Measurements from ENCODE around the gene GID8. TPM values are rescaled to one million over a fixed set of nuclear protein-coding genes. Genes with fewer than 3 reads are reported as not detected.

Gene GID8
- total and polyA plus RNA-seq, 2 of the 13 experiments (the other 11 are each of a cell fraction or from before 2014, with no cell fraction given) = 39.6 to 59.8 TPM

GRCh38 chr20:62966212-62967148, 28.5 kb downstream of the GID8 start (continued):
- TF ChIP-seq PBX3 (CRISPR knock-in tag; IDR thresholded peaks at IDR 0.05; ENCODE audit: borderline replicate concordance) (no peak), LBX2 (CRISPR knock-in tag; IDR thresholded peaks at IDR 0.05; ENCODE audit: borderline replicate concordance) (no peak), ZFY (CRISPR knock-in tag; IDR thresholded peaks at IDR 0.05) (no peak), TOE1 (CRISPR knock-in tag; IDR thresholded peaks at IDR 0.05) (no peak), ZNF7 (CRISPR knock-in tag; IDR thresholded peaks at IDR 0.05) (no peak), RBFOX2 (IDR thresholded peaks at IDR 0.05; ENCODE audit: low read depth, low read length) (peak; percentile 78), KLF6 (CRISPR knock-in tag; IDR thresholded peaks at IDR 0.05) (no peak), ZNF235 (CRISPR knock-in tag; IDR thresholded peaks at IDR 0.05; ENCODE audit: borderline replicate concordance) (no peak), PAXIP1 (CRISPR knock-in tag; conservative IDR thresholded peaks at IDR 0.05) (no peak), HINFP (CRISPR knock-in tag; IDR thresholded peaks at IDR 0.05; ENCODE audit: low read depth) (no peak)
